Thyroid gland (tissue), 4 donors: ENCODE measurements around the gene ALG6. TPM values are rescaled to one million over a fixed set of nuclear protein-coding genes. Genes with fewer than 3 reads are reported as not detected.
"Not testable (repeated sequence)": the region's sequence is repeated elsewhere in the genome, so short reads cannot be mapped to it uniquely, and the experiment has no call there.

ENCODE experiments used
- DNase-seq, 2 donors: peaks; one replicate each; pipeline ENCODE4 v3.0.0-alpha.2; 2019
- H3K27ac ChIP-seq, 3 donors: fragments of 200-600 bp; sonication (generic); 1 replicate in 2 of 3; 2 replicates in 1 of 3; pipeline ENCODE4 v1.5.1; 2016 to 2019; ENCODE audit warnings: mild to moderate bottlenecking in 1 of 3, moderate library complexity in 1 of 3
- H3K27me3 ChIP-seq: fragments of 200-600 bp; sonication (generic); one replicate; pipeline ENCODE4 v1.5.1; 2019
- H3K36me3 ChIP-seq, 2 donors: fragments of 200-600 bp; sonication (generic); one replicate each; pipeline ENCODE4 v1.5.1; 2016 to 2019
- H3K4me1 ChIP-seq, 2 donors: fragments of 200-600 bp; sonication (generic); one replicate each; pipeline ENCODE4 v1.5.1; 2017 to 2019
- H3K4me3 ChIP-seq, 3 donors: fragments of 200-600 bp; sonication (generic); replicated peaks in 1 of 3; 1 replicate in 2 of 3; 2 replicates in 1 of 3; pipeline ENCODE4 v1.5.1; 2016; ENCODE audit warnings: mild to moderate bottlenecking in 1 of 3
- H3K9me3 ChIP-seq: fragments of 200-600 bp; sonication (generic); one replicate; pipeline ENCODE4 v1.5.1; 2017
- POLR2A ChIP-seq, 2 donors: fragments of 450-650 bp; IDR thresholded peaks; one replicate each; pipeline ENCODE4 v1.6.1; 2017; ENCODE audit warnings: antibody characterized with exemption in 2 of 2, mild to moderate bottlenecking in 2 of 2, moderate library complexity in 1 of 2
- WGBS, 2 donors: methylation state at CpG; one replicate each; pipeline ENCODE4 v1.1.5; 2017; 5-methylcytosine and 5-hydroxymethylcytosine counted together
- intact Hi-C: fragments of 100-400 bp; cut with DNase I; formaldehyde crosslinking; loops from one replicate; pipeline ENCODE4 v1.15.1; 2023
- total RNA-seq, 4 donors: library from RNA; depleted of rRNA; stranded (reverse); fragments of >200 nt; gene quantifications; one replicate each; pipeline ENCODE4 v1.2.3, GENCODE V29; 2016
- TF ChIP-seq, protein P1 (sequence below), 6 experiments: fragments of 200-600 bp in 3 of 6; fragments of 450-650 bp in 3 of 6; sonication (generic) in 3 of 6; IDR thresholded peaks; one replicate each; pipeline ENCODE4 v1.5.1; 2016 to 2019; ENCODE audit warnings: antibody characterized with exemption in 6 of 6, mild to moderate bottlenecking in 2 of 6, inconsistent platforms in 1 of 6, moderate library complexity in 1 of 6

The ALG6 gene
- total RNA-seq, 4 donors from 2014 or later: 9.2 to 21.5 (median 19.7) TPM

DNA sequence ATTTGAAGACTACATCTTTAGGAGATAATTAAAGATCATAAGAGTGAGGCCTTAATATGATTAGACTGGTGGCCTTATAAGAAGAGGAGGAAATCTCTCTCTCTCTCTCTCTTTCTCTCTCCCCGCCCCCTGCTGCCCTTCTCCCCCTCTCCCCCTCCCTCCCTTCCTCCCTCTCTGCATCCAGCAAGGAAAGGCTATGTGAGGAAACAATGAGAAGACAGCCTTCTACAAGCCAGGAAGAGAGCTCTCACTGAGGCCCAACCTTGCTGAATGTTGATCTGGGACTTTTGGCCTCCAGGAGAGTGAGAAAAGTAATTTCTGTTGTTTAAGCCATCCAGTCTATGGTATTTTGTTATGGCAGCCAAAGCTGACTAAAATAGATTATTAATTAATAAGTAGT lies 23.5 kb upstream of the ALG6 start:
- Histone ChIP-seq H3K36me3 (no peaks in the 10 kb centered on the region), H3K9me3 (no peaks in the 10 kb centered on the region), H3K27ac (no peak overlapping the region), H3K4me3 (no peak overlapping the region), H3K27me3 (no peaks in the 10 kb centered on the region), H3K4me1 (no peaks in the 10 kb centered on the region)
- intact Hi-C loops: no loop called here
- DNase-seq: no peak
- 38 to 55% methylated on average over 1 of the region's 1 CpG for WGBS, 2 donors
- TF ChIP-seq POLR2A (IDR thresholded peaks at IDR 0.05): no peak
- TF ChIP-seq, protein P1, sequence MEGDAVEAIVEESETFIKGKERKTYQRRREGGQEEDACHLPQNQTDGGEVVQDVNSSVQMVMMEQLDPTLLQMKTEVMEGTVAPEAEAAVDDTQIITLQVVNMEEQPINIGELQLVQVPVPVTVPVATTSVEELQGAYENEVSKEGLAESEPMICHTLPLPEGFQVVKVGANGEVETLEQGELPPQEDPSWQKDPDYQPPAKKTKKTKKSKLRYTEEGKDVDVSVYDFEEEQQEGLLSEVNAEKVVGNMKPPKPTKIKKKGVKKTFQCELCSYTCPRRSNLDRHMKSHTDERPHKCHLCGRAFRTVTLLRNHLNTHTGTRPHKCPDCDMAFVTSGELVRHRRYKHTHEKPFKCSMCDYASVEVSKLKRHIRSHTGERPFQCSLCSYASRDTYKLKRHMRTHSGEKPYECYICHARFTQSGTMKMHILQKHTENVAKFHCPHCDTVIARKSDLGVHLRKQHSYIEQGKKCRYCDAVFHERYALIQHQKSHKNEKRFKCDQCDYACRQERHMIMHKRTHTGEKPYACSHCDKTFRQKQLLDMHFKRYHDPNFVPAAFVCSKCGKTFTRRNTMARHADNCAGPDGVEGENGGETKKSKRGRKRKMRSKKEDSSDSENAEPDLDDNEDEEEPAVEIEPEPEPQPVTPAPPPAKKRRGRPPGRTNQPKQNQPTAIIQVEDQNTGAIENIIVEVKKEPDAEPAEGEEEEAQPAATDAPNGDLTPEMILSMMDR (IDR thresholded peaks at IDR 0.05): no peak

DNA sequence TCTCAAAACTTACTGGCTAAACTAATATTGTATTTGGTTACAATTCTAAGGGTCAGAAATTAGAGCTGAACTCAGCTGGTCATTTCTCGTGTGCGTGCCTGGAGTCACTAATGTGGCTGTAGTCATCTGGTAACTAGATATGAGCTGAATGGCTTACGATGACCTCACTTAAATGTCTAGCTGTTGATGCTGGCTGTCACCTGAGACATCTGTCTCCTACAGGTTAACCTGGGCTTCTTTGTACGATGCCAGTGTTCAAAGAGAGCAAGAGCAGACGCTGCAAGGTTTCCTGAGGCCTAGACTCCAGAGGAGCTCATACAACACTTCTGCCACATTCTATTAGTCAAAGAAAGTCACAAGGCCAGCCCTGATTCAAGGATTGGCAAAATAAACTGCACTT lies 17.1 kb upstream of the ALG6 start:
- Histone ChIP-seq H3K36me3 (no peaks in the 10 kb centered on the region), H3K9me3 (no peaks in the 10 kb centered on the region), H3K27me3 (no peaks in the 10 kb centered on the region), H3K4me3 (no peak overlapping the region), H3K4me1 (no peaks in the 10 kb centered on the region), H3K27ac (no peak overlapping the region)
- intact Hi-C loops: no loop called here
- DNase-seq: no peak
- TF ChIP-seq, protein P1 (IDR thresholded peaks at IDR 0.05): no peak
- no peak for TF ChIP-seq POLR2A (IDR thresholded peaks at IDR 0.05)
- 99 to 100% methylated on average over 5 of the region's 5 CpGs for WGBS, 2 donors

DNA sequence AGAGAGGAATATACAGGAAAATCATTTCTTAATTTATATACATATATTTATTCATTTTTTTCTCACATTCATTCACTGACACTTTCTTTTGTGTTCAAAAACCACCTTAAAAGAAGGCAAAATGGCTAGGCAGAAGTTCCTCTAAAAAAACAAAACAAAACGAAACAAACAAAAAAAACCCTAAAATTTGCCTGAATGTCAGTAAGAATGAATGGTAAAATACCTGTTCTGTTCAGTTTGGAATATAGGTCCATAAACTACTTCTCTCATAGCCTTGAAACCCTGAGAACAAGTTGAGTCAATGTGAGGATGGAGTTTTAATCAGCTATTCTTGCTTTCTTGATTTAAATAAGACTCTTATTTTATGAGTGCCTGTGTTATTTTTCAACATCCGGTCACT lies 14.7 kb upstream of the ALG6 start:
- Histone ChIP-seq H3K36me3 (no peaks in the 10 kb centered on the region), H3K4me1 (no peaks in the 10 kb centered on the region), H3K4me3 (no peak overlapping the region), H3K27me3 (no peaks in the 10 kb centered on the region), H3K27ac (no peak overlapping the region), H3K9me3 (no peaks in the 10 kb centered on the region)
- DNase-seq: no peak
- intact Hi-C loops: no loop called here
- 85 to 89% methylated on average over 2 of the region's 2 CpGs for WGBS, 2 donors
- TF ChIP-seq POLR2A (IDR thresholded peaks at IDR 0.05): no peak
- TF ChIP-seq, protein P1 (IDR thresholded peaks at IDR 0.05): no peak

DNA sequence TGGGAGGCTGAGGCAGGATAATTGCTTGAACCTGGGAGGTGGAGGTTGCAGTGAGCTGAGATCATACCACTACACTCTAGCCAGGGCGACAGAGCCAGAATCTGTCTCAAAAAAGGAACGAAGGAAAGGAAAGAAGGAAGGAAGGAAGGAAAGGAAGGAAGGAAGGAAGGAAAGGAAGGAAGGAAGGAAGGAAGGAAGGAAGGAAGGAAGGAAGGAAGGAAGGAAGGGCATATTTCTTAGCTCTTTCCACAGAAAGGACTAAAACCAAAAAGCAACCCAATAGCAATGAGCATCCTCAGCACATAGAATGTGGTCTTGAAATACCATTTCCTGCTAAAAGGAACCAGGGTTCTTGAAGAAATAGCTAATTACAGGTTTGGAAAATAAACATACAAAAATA lies 11.2 kb upstream of the ALG6 start:
- 82 to 88% methylated on average over 2 of the region's 2 CpGs for WGBS, 2 donors
- intact Hi-C loops, DNase-seq, H3K27ac ChIP-seq, H3K4me1 ChIP-seq, H3K9me3 ChIP-seq, H3K36me3 ChIP-seq, H3K4me3 ChIP-seq, H3K27me3 ChIP-seq: not testable (repeated sequence)

DNA sequence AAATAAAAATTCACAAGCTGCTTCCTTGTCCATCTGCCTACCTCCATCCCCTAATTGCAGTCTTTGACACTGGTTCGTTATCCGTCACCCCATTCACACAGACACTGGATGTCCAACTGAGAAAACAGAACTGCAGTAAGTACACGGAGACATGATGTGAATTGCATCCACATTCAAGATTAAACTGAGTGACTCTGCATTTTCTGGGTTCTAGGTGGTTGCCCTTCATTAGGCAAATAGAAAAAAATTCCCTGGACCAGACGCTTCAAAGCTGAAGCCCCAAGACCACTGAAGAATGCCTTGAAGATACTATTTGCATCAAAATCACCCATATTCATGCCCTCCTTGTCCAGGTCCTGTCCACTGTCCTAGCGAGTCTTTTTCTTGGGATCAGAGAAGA lies 7.9 kb upstream of the ALG6 start:
- DNase-seq: no peak
- Histone ChIP-seq H3K27ac (no peak overlapping the region), H3K4me1 (no peaks in the 10 kb centered on the region), H3K4me3 (no peak overlapping the region), H3K9me3 (no peaks in the 10 kb centered on the region), H3K27me3 (no peaks in the 10 kb centered on the region), H3K36me3 (no peaks in the 10 kb centered on the region)
- intact Hi-C loops: no loop called here
- WGBS, 2 donors: 86 to 90% methylated on average over 5 of the region's 5 CpGs
- TF ChIP-seq POLR2A (IDR thresholded peaks at IDR 0.05): no peak
- TF ChIP-seq, protein P1 (IDR thresholded peaks at IDR 0.05): no peak

DNA sequence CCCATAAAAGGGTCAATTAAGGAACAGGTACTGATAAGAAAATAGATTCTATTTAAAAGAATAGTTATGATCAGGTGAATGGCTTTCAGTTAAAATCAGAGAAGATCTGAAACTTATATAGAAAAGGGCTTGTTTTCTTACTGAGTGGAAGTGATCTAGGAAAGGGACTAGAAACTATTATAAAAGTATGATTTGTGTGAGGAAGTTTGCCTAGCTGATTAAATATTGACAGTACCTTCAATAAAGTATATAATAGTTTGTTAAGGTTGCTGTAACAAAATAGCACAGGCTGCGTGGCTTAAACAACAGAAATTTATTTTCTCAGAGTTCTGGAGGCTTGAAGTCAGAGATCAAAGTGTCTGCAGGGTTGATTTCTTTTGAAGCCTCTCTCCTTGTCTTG lies 5.4 kb upstream of the ALG6 start:
- WGBS, 2 donors: 91 to 100% methylated on average over 1 of the region's 1 CpG
- TF ChIP-seq POLR2A (IDR thresholded peaks at IDR 0.05): no peak
- TF ChIP-seq, protein P1 (IDR thresholded peaks at IDR 0.05): no peak
- Histone ChIP-seq H3K36me3 (no peaks in the 10 kb centered on the region), H3K27me3 (no peaks in the 10 kb centered on the region), H3K27ac (no peak overlapping the region), H3K4me3 (no peak overlapping the region), H3K9me3 (no peaks in the 10 kb centered on the region), H3K4me1 (peaks cover 0 to 4% of the 10 kb centered on the region in 2 donors)
- no peak for DNase-seq
- intact Hi-C loops: no loop called here
